ENCODE measurements around the gene SORCS2.

Gene SORCS2

DNA sequence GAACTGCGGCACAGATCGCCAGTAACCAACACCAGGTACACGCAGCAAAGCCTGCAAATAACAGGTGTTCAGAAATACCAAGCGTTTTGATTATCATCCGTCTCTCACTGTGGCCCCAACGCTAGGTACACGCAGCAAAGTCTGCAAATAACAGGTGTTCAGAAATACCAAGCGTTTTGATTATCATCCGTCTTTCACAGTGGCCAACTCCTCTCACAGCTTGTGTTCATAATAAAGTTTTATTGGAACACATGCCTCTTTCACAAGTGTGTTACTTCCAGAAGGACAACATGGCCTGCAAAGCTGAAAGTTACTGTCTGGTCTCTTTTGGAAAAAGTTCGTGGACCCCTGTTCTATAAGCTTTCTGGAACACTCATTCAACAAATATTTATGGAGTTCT lies 594.2 kb downstream of the SORCS2 start:
- no peak overlapping the region for H3K4me3 ChIP-seq (ENCODE audit: low read depth, low read length)
- no peaks in the 10 kb centered on the region for H3K4me1 ChIP-seq (ENCODE audit: control insufficient read depth, insufficient read depth, low read length)
- H3K9me3 ChIP-seq (ENCODE audit: control insufficient read depth, insufficient read depth, low read length): no peaks in the 10 kb centered on the region
- no peaks in the 10 kb centered on the region for H3K27me3 ChIP-seq (ENCODE audit: control insufficient read depth, insufficient read depth, low read length)
- H3K9ac ChIP-seq (ENCODE audit: low read depth, low read length): no peak overlapping the region
- H3K36me3 ChIP-seq (ENCODE audit: control insufficient read depth, insufficient read depth, low read length): peaks cover 7% of the 10 kb centered on the region

DNA sequence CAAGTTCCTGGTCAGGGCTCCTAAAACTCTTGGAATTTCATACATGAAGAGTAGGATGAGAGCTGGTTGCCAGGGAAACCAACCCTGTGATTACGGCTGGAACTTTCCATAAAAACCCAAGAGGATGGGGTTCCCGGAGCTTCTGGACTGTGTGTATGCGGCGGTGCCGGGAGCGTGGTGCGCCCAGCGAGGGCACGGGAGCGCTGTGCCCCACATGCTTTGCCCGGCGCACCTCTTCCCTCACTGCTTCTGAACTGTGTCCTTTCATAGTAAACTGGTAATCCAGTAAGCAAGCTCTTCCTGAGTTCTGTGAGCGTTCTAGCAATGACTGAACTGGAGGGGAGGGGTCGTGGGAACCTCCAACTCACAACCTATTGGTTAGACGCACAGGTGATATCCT lies 594.7 kb downstream of the SORCS2 start:
- Histone ChIP-seq H3K4me3 (ENCODE audit: low read depth, low read length) (no peak overlapping the region), H3K4me1 (ENCODE audit: control insufficient read depth, insufficient read depth, low read length) (no peaks in the 10 kb centered on the region), H3K36me3 (ENCODE audit: control insufficient read depth, insufficient read depth, low read length) (peaks cover 7% of the 10 kb centered on the region), H3K27me3 (ENCODE audit: control insufficient read depth, insufficient read depth, low read length) (no peaks in the 10 kb centered on the region), H3K9me3 (ENCODE audit: control insufficient read depth, insufficient read depth, low read length) (no peaks in the 10 kb centered on the region), H3K9ac (ENCODE audit: low read depth, low read length) (no peak overlapping the region)

DNA sequence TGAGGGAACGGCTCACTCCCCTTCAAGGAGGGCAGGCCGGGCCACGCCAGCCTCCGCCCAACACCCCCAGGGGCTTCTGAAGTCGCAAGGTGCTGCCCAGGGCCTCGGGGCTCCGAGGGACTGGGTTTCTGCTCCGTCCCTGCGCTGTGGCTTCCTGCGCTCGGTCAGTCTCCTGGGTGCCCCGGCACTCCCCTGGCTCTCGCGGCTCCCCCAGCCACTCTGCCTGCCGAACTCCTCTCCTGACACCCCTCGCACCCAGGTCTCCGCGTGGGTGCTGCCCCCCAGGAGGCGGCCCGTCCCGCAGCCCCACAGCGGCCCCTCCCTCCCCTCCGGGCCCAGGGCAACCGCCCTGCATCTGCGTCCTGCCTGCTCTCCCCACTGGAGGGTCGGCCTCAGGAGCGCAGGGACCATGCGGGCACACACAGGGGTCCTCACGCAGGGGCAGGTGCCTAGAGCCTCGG lies 595.4 kb downstream of the SORCS2 start:
- no peak overlapping the region for H3K4me3 ChIP-seq (ENCODE audit: low read depth, low read length)
- no peaks in the 10 kb centered on the region for H3K4me1 ChIP-seq (ENCODE audit: control insufficient read depth, insufficient read depth, low read length)
- H3K9me3 ChIP-seq (ENCODE audit: control insufficient read depth, insufficient read depth, low read length): no peaks in the 10 kb centered on the region
- peaks cover 7% of the 10 kb centered on the region for H3K36me3 ChIP-seq (ENCODE audit: control insufficient read depth, insufficient read depth, low read length)
- no peak overlapping the region for H3K9ac ChIP-seq (ENCODE audit: low read depth, low read length)
- H3K27me3 ChIP-seq (ENCODE audit: control insufficient read depth, insufficient read depth, low read length): no peaks in the 10 kb centered on the region

- H3K9me3 ChIP-seq (ENCODE audit: control insufficient read depth, insufficient read depth, low read length): no peaks in the 10 kb centered on the region
- no peaks in the 10 kb centered on the region for H3K27me3 ChIP-seq (ENCODE audit: control insufficient read depth, insufficient read depth, low read length)
- H3K4me3 ChIP-seq (ENCODE audit: low read depth, low read length): no peak overlapping the region
- H3K9ac ChIP-seq (ENCODE audit: low read depth, low read length): no peak overlapping the region
- no peaks in the 10 kb centered on the region for H3K4me1 ChIP-seq (ENCODE audit: control insufficient read depth, insufficient read depth, low read length)
- H3K36me3 ChIP-seq (ENCODE audit: control insufficient read depth, insufficient read depth, low read length): peaks cover 8% of the 10 kb centered on the region
Observed at GRCh38 chr4:7788193-7788592, 595.9 kb downstream of the SORCS2 start.

DNA sequence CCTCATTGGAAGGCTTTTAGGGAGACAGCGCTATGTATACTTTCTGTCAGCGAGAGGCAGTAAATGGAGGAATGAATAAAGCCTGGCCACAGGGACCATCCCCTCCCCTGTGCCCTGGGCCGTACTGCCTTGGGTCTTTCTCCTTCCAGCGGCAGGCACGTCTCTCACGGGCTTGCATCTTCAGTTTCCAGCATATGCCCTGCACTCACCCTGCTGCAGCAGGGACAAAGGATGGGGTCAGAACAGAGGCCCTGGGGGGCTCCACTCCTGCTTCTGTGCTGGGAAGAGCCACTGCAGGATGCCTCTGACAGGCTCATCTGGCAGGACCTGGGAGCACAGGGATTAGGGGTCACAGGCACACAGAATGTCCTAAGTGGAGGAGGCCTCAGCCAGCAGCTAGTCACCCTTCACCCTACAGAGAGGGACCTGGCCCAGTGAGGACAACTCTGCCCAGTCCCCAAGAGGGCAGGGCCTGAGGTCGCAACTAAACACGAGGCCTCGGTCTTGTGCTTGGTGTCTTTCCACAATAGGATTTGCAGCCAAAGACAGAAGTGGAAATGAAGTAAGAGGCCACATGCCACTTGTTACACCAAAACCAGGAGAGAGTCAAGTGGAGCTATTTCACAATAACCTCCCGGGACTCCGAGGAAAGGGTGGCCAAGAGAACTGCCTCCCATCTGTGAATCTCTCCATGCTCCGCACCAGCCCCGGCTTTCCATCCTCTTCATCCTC lies 596.5 kb downstream of the SORCS2 start:
- H3K9me3 ChIP-seq (ENCODE audit: control insufficient read depth, insufficient read depth, low read length): no peaks in the 10 kb centered on the region
- peaks cover 6% of the 10 kb centered on the region for H3K36me3 ChIP-seq (ENCODE audit: control insufficient read depth, insufficient read depth, low read length)
- no peak overlapping the region for H3K4me3 ChIP-seq (ENCODE audit: low read depth, low read length)
- H3K9ac ChIP-seq (ENCODE audit: low read depth, low read length): no peak overlapping the region
- no peaks in the 10 kb centered on the region for H3K4me1 ChIP-seq (ENCODE audit: control insufficient read depth, insufficient read depth, low read length)
- H3K27me3 ChIP-seq (ENCODE audit: control insufficient read depth, insufficient read depth, low read length): no peaks in the 10 kb centered on the region

GRCh38 chr4:7790023-7790422 lies 597.7 kb downstream of the SORCS2 start:
- Histone ChIP-seq H3K9ac (ENCODE audit: low read depth, low read length) (no peak overlapping the region), H3K4me1 (ENCODE audit: control insufficient read depth, insufficient read depth, low read length) (no peaks in the 10 kb centered on the region), H3K27me3 (ENCODE audit: control insufficient read depth, insufficient read depth, low read length) (no peaks in the 10 kb centered on the region), H3K36me3 (ENCODE audit: control insufficient read depth, insufficient read depth, low read length) (peaks cover 3% of the 10 kb centered on the region), H3K4me3 (ENCODE audit: low read depth, low read length) (no peak overlapping the region), H3K9me3 (ENCODE audit: control insufficient read depth, insufficient read depth, low read length) (no peaks in the 10 kb centered on the region)

DNA sequence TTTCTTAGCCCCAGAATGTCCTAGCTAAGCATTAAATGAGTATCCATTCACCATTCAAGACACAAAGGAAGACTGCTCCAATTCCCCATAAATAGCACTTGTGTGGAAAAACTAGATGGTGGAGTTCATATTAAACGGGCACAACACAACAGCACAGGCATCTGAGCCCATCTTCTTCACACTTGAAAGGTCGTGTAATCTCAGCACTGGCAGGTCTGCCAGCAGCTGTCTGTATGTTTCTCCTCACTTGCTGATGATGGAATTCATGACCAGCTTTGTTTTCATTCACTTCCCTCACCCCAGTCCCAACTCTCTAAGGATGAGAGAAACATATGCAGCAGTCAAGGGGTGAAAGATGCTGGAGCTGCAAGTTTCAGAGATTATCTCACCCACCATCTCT lies 598.7 kb downstream of the SORCS2 start:
- Histone ChIP-seq H3K4me3 (ENCODE audit: low read depth, low read length) (no peak overlapping the region), H3K9me3 (ENCODE audit: control insufficient read depth, insufficient read depth, low read length) (no peaks in the 10 kb centered on the region), H3K36me3 (ENCODE audit: control insufficient read depth, insufficient read depth, low read length) (peaks cover 3% of the 10 kb centered on the region), H3K4me1 (ENCODE audit: control insufficient read depth, insufficient read depth, low read length) (no peaks in the 10 kb centered on the region), H3K27me3 (ENCODE audit: control insufficient read depth, insufficient read depth, low read length) (no peaks in the 10 kb centered on the region), H3K9ac (ENCODE audit: low read depth, low read length) (no peak overlapping the region)

Data from iPS-15b (cell line).